ENCODE measurements around the gene KCNIP4.

KCNIP4 gene

DNA sequence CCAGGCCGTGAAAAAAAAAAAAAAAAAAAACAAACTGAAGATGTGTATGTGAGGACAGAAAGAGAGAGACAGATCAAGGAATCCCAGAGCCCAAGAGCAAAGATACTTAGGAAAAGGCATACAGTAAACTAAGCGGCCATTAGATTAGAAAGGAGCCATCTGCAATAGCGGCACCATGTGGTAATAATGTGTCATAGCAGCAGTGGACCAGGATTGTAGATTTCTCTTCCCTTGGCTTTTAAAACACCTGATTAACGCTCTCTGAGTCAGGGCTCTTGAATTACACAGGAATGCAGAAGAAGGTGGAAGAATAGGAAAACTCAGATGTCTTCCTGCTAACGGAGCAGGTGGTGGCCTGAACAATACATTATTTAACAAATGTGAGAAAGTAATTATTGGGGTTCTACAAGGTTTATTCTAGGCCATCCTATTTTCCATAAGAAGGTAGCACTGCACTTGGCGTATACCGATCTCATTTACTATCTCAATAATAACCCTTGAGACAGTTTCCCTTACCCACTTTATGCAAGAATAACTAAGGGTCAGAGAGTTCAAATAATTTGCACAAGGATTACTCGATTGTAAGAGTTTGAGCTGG is 182.7 kb downstream of the KCNIP4 start:
- no peak overlapping the region for H3K4me3 ChIP-seq (ENCODE audit: low read depth, low read length)
- TF ChIP-seq, protein P1, sequence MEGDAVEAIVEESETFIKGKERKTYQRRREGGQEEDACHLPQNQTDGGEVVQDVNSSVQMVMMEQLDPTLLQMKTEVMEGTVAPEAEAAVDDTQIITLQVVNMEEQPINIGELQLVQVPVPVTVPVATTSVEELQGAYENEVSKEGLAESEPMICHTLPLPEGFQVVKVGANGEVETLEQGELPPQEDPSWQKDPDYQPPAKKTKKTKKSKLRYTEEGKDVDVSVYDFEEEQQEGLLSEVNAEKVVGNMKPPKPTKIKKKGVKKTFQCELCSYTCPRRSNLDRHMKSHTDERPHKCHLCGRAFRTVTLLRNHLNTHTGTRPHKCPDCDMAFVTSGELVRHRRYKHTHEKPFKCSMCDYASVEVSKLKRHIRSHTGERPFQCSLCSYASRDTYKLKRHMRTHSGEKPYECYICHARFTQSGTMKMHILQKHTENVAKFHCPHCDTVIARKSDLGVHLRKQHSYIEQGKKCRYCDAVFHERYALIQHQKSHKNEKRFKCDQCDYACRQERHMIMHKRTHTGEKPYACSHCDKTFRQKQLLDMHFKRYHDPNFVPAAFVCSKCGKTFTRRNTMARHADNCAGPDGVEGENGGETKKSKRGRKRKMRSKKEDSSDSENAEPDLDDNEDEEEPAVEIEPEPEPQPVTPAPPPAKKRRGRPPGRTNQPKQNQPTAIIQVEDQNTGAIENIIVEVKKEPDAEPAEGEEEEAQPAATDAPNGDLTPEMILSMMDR (IDR thresholded peaks at IDR 0.05; ENCODE audit: insufficient read depth, low read length, missing control alignments), result peak; percentile 86
- ChIA-PET POLR2A (no interaction called here), CTCF (interaction anchor here (1.0 to 8.8 kb wide), 8 partner anchors 15 to 992 kb away, joined by 3 to 108 read pairs (median 4); no protein-coding TSS in a partner anchor)
- no peak for DNase-seq (ENCODE audit: low read depth, low spot score)

DNA sequence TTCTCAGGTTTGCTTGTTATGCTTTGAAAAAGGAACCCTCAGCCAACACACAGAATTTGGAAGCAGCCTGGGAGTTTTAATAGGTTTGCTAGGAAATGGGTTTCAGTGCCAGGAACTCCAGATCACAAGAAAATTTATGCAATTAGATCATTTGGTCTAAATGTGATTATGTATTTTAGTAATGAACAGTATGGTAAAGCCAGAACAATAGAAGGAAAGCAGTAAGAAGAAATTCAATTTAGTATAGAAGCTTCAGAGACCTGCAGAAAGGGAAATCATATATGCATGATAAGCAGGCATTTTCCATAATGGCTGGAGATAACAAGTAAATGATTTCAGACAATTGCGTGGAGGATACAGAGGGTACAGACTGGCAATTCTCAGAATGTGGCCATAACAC is 184.7 kb downstream of the KCNIP4 start:
- ChIA-PET POLR2A (no interaction called here), CTCF (interaction anchor here (1.2 to 8.8 kb wide), 8 partner anchors 10 to 990 kb away, joined by 3 to 108 read pairs (median 6); no protein-coding TSS in a partner anchor)
- DNase-seq (ENCODE audit: low read depth, low spot score), result no peak
- TF ChIP-seq, protein P1 (IDR thresholded peaks at IDR 0.05; ENCODE audit: insufficient read depth, low read length, missing control alignments), result no peak
- H3K4me3 ChIP-seq (ENCODE audit: low read depth, low read length), result no peak overlapping the region

DNA sequence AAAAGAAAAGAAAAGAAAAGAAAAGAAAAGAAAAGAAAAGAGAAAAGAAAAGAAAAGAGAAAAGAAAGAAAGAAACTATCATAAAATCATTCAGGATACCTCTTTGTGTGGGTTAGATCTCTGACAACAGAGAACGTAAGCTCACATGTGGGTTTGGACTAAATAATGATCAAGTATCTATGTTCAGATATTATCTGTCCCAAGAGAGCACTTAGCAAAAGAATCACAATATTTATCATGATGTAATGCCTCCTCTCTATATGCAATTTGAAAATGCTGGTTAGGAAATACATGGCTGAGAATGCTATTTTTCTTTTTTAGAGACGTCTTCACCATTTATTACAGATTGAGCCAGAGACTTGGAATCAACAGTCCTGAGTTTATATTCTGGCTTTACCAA is 191.3 kb downstream of the KCNIP4 start:
- ChIA-PET POLR2A (no interaction called here), CTCF (no interaction called here)
- no peak overlapping the region for H3K4me3 ChIP-seq (ENCODE audit: low read depth, low read length)
- TF ChIP-seq, protein P1 (IDR thresholded peaks at IDR 0.05; ENCODE audit: insufficient read depth, low read length, missing control alignments), result no peak
- no peak for DNase-seq (ENCODE audit: low read depth, low spot score)

DNA sequence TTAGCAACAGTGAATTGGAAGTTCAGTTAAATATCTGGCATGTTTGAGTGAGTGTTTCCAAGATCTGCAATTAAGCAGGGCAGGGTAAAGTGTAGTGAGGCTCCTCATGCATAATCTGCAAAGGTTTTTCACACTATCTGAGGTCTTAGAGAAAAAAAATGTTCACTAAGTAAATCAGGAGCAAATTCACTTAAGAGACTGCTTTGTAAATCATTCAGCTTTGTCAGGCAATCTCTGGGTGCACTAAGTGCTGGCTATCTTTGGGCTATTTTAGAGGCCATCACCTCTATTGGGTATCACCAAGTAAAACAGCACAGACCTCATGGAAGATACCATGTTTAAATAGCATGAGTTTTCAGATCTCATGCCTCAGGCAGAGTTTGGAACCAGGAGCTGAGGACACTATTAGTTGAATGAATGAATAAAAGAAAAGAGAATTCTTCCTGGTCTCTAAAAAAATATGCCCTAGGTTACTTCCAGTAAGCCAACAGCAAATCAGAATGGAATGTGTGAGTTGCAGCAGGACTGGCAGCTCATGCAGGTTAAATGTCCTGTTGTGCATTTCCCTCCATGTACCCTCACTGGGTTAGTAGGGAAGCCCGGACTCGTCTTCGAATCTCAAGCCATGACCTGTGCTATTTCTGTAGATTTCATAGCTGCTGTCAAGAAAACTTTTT is 195.3 kb downstream of the KCNIP4 start:
- no peak for DNase-seq (ENCODE audit: low read depth, low spot score)
- TF ChIP-seq, protein P1 (IDR thresholded peaks at IDR 0.05; ENCODE audit: insufficient read depth, low read length, missing control alignments), result no peak
- ChIA-PET POLR2A (no interaction called here), CTCF (interaction anchor here (1.0 to 1.6 kb wide), 2 partner anchors 11 to 978 kb away, joined by 3 to 7 read pairs; no protein-coding TSS in a partner anchor)
- H3K4me3 ChIP-seq (ENCODE audit: low read depth, low read length), result no peak overlapping the region

DNA sequence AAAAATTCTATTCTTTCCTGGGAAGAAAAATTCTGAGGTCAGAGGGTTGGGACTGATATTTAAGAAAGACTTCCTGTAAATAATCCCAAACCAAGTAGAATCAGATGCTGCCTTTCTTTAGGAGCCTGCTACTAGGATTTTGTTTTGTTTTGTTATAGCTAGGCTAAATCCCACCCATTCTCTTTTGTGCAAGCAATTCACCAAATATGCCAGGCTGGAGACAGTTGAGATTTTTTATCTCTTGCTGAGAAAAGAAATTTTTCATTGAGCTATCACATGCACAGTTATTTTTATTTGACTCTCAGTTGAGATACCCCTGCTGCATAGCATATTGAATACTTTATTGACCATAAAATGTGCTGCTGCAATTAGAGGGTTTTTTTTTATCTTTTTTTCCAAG is 196.0 kb downstream of the KCNIP4 start:
- CTCF ChIA-PET, result interaction anchor here (1.0 to 1.6 kb wide), 2 partner anchors 12 to 977 kb away, joined by 3 to 7 read pairs; no protein-coding TSS in a partner anchor
- POLR2A ChIA-PET, result no interaction called here
- H3K4me3 ChIP-seq (ENCODE audit: low read depth, low read length), result no peak overlapping the region
- no peak for DNase-seq (ENCODE audit: low read depth, low spot score)
- TF ChIP-seq, protein P1 (IDR thresholded peaks at IDR 0.05; ENCODE audit: insufficient read depth, low read length, missing control alignments), result no peak

DNA sequence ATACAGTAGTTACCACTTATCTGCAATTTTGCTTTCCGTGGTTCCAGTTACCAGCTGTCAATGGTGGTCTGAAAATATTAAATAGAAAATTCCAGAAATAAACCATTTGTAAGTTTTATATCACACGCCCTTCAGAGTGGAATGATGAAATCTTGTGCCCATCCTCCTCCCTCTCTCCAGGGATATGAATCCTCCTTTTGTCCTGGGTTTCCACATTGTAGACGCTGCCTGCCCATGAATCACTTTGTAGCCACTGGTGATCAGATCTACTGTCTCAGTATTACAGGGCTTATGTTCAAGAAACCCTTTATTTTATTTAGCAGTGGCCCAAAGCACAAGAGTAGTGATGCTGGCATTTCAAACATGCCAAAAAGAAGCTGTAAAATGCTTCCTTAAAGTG is 198.6 kb downstream of the KCNIP4 start:
- H3K4me3 ChIP-seq (ENCODE audit: low read depth, low read length), result no peak overlapping the region
- TF ChIP-seq, protein P1 (IDR thresholded peaks at IDR 0.05; ENCODE audit: insufficient read depth, low read length, missing control alignments), result no peak
- CTCF ChIA-PET, result interaction anchor here (2.2 kb wide), 1 partner anchor 18 kb away, joined by 5 read pairs; no protein-coding TSS in a partner anchor
- no peak for DNase-seq (ENCODE audit: low read depth, low spot score)
- POLR2A ChIA-PET, result no interaction called here
